ENCODE measurements around the gene CTNND2. TPM values are rescaled to one million over a fixed set of nuclear protein-coding genes. Genes with fewer than 3 reads are reported as not detected.
"Not testable (repeated sequence)": the region's sequence is repeated elsewhere in the genome, so short reads cannot be mapped to it uniquely, and the experiment has no call there.

The CTNND2 gene
- total and polyA plus RNA-seq, 4 donors = 36.5 to 183 (median 97.7) TPM

DNA sequence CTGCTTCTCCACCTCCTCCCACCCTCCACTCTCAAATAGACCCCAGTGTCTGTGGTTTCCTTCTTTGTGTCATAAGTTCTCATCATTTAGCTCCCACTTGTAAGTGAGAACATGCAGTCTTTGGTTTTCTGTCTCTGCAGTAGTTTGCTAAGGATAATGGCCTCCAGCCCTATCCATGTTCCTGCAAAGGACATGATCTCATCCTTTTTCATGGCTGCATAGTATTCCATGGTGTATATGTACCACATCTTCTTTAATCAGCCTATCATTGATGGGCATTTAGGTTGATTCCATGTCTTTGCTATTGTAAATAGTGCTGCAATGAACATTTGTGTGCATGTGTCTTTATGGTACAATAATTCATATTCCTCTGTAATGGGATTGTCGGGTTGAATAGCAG, 489.5 kb downstream of the CTNND2 start:
- no CpG with 5 or more reads among the region's 1 CpG for WGBS (ENCODE audit: insufficient coverage)
- not testable (repeated sequence) for H3K4me3 ChIP-seq (ENCODE audit: low read depth, low read length); H3K9me3 ChIP-seq (ENCODE audit: control insufficient read depth, insufficient read depth, low read length); H3K36me3 ChIP-seq (ENCODE audit: control insufficient read depth, insufficient read depth, low read length); H3K27me3 ChIP-seq (ENCODE audit: control insufficient read depth, insufficient read depth, low read length); H3K27ac ChIP-seq (ENCODE audit: low read depth, low read length); H3K4me1 ChIP-seq (ENCODE audit: control insufficient read depth, insufficient read depth, low read length); DNase-seq (ENCODE audit: low read depth in 4 of 6, low spot score in 6 of 6)

DNA sequence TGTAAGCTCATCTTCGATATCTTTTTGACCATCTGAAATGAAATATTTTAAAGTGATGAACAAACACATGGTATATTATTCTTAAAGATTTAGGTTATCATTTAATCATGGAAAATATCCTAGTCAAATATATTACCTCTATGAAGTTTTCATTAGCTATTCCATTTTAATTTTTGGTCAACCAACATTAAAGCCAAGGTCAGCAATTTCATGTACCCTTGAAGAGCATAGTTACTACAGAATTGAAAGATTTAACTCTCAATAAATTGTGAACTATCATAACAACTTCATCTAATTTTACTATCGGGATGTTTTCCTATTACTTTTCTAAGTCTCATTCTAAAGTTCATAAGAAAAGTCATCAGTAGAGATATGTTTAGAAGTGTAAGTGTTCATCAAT, 492.6 kb downstream of the CTNND2 start:
- WGBS (ENCODE audit: insufficient coverage) = no CpG with 5 or more reads among the region's 2 CpGs
- H3K4me3 ChIP-seq (ENCODE audit: low read depth, low read length) = no peak overlapping the region

DNA sequence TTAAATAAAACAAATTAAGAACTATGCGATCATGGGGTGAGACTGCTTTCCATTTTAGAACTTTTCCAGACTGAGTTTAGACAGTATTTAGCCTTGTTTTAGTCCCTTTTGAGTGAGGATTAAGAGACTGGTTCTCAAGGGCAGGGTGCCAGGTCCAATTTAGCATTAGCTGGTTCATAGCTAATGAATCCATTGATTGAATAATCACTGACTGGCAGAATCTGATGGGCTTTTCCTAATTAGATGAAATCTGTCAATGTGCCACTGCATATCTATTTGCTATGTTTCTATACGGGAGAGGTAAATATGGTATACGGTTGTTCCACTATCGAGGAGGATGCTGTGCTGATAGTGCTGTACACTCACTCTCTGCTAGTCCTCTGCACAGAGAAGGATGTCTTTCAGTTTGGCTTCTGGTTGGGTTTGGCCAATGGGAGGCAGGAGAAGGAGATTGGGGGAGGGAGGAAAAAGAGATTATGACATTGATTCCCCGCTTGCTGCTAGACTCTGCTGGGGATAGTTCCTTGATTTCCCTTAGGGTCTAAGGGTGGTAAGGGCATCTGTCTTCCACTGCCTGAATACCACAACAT, 496.6 kb downstream of the CTNND2 start:
- 63% methylated on average over 3 of the region's 5 CpGs for WGBS (ENCODE audit: insufficient coverage)
- DNase-seq (ENCODE audit: low read depth in 4 of 6, low spot score in 6 of 6) = peak in 3 of 6 donors; percentile 17 to 76 (median 52)
- Histone ChIP-seq H3K4me1 (ENCODE audit: control insufficient read depth, insufficient read depth, low read length) (no peaks in the 10 kb centered on the region), H3K9me3 (ENCODE audit: control insufficient read depth, insufficient read depth, low read length) (no peaks in the 10 kb centered on the region), H3K4me3 (ENCODE audit: low read depth, low read length) (no peak overlapping the region), H3K27ac (ENCODE audit: low read depth, low read length) (no peak overlapping the region), H3K27me3 (ENCODE audit: control insufficient read depth, insufficient read depth, low read length) (no peaks in the 10 kb centered on the region), H3K36me3 (ENCODE audit: control insufficient read depth, insufficient read depth, low read length) (peaks cover 2% of the 10 kb centered on the region)

More for the DNA sequence above, 492.6 kb downstream of the CTNND2 start:
- DNase-seq (ENCODE audit: low read depth in 4 of 6, low spot score in 6 of 6) = no peak
- Histone ChIP-seq H3K9me3 (ENCODE audit: control insufficient read depth, insufficient read depth, low read length) (no peaks in the 10 kb centered on the region), H3K27me3 (ENCODE audit: control insufficient read depth, insufficient read depth, low read length) (no peaks in the 10 kb centered on the region), H3K27ac (ENCODE audit: low read depth, low read length) (no peak overlapping the region), H3K36me3 (ENCODE audit: control insufficient read depth, insufficient read depth, low read length) (no peaks in the 10 kb centered on the region), H3K4me1 (ENCODE audit: control insufficient read depth, insufficient read depth, low read length) (no peaks in the 10 kb centered on the region)

DNA sequence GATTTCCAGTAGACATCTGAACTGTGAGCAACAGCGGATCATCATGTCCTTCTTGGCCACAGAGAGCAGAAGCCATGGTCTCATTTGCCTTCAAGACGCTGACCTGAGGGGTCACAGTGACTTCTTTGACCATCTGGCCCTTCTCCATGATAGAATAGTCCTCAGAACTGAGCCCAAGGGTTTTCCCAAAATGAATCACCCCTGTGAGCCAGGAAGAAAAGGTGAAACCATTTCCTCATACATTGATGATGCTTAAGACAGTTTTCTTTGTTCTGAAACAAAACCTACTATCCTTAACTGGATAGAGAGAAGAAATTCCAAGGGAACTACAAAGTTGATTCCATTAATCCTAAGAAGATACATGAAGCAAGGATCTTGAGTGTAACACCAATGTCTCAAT, 503.9 kb downstream of the CTNND2 start:
- Histone ChIP-seq H3K4me1 (ENCODE audit: control insufficient read depth, insufficient read depth, low read length) (peaks cover 8% of the 10 kb centered on the region), H3K27ac (ENCODE audit: low read depth, low read length) (no peak overlapping the region), H3K4me3 (ENCODE audit: low read depth, low read length) (no peak overlapping the region), H3K27me3 (ENCODE audit: control insufficient read depth, insufficient read depth, low read length) (no peaks in the 10 kb centered on the region), H3K9me3 (ENCODE audit: control insufficient read depth, insufficient read depth, low read length) (no peaks in the 10 kb centered on the region), H3K36me3 (ENCODE audit: control insufficient read depth, insufficient read depth, low read length) (peaks cover 2% of the 10 kb centered on the region)
- 82% methylated on average over 2 of the region's 2 CpGs for WGBS (ENCODE audit: insufficient coverage)
- no peak for DNase-seq (ENCODE audit: low read depth in 4 of 6, low spot score in 6 of 6)

DNA sequence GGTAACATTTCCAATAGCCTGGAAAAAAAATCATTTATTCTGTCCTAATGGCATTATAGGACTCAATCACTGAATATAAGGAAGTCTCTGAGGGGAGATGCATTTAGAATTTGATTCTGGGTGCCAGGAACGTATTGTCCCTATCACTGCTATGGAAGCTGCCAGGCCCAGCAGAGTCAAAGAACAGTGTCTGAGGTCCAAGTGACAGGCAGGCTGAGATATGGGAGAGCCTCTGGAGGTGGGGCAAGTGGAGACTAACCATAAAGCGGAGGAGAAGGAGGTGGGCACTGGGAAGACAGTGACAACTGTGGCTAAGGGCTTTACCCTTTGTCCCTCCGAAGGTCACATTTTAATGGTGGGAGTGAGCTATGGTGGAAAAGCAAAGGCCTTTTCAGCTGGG, 505.5 kb downstream of the CTNND2 start:
- Histone ChIP-seq H3K9me3 (ENCODE audit: control insufficient read depth, insufficient read depth, low read length) (peaks cover 2% of the 10 kb centered on the region), H3K36me3 (ENCODE audit: control insufficient read depth, insufficient read depth, low read length) (no peaks in the 10 kb centered on the region), H3K4me3 (ENCODE audit: low read depth, low read length) (no peak overlapping the region), H3K27me3 (ENCODE audit: control insufficient read depth, insufficient read depth, low read length) (no peaks in the 10 kb centered on the region), H3K4me1 (ENCODE audit: control insufficient read depth, insufficient read depth, low read length) (peaks cover 8% of the 10 kb centered on the region), H3K27ac (ENCODE audit: low read depth, low read length) (no peak overlapping the region)
- WGBS (ENCODE audit: insufficient coverage) = 78% methylated on average over 3 of the region's 3 CpGs
- peak in 1 of 6 donors; percentile 35 for DNase-seq (ENCODE audit: low read depth in 4 of 6, low spot score in 6 of 6)

DNA sequence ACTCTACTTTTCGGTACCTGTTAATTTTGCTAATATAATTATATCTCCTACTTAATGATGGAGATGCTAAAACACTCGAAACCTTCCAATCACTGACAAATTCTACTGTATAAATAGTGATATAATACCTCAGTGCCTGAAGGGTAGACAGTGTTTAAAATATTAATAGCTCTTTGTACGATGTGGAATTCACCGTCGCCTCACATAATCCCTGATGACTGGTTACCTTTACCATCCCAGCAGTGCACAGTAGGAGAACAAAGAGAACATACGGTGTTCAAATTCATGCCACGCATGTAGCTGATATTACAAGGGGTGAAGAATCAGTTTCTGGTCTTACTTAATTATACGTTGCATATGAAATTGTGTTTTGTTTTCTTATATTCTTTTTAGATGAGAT, 506.7 kb downstream of the CTNND2 start:
- H3K4me3 ChIP-seq (ENCODE audit: low read depth, low read length) = no peak overlapping the region
- H3K4me1 ChIP-seq (ENCODE audit: control insufficient read depth, insufficient read depth, low read length) = peaks cover 8% of the 10 kb centered on the region
- DNase-seq (ENCODE audit: low read depth in 4 of 6, low spot score in 6 of 6) = no peak
- no peak overlapping the region for H3K27ac ChIP-seq (ENCODE audit: low read depth, low read length)
- no CpG with 5 or more reads among the region's 8 CpGs for WGBS (ENCODE audit: insufficient coverage)
- no peaks in the 10 kb centered on the region for H3K36me3 ChIP-seq (ENCODE audit: control insufficient read depth, insufficient read depth, low read length)
- H3K27me3 ChIP-seq (ENCODE audit: control insufficient read depth, insufficient read depth, low read length) = no peaks in the 10 kb centered on the region
- H3K9me3 ChIP-seq (ENCODE audit: control insufficient read depth, insufficient read depth, low read length) = peaks cover 2% of the 10 kb centered on the region

DNA sequence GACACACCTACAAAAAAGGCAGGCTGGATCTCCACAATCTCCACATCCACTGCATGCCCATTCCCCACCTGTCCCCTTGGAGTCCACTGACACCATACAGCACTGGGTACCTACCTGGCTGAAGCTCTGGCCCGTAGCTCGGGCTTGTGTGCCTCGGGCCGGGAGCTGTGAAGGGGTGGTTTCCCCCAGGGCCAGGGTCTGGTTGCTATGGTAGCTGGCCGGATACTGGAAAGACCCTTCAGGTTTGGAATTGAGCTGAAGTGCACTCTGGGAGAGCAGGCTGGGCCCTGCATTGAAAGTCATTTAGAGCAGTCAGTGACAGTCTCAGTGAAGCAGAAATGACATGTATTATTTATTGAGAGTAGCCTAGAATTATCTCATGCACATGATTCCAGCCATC, 507.3 kb downstream of the CTNND2 start:
- Histone ChIP-seq H3K36me3 (ENCODE audit: control insufficient read depth, insufficient read depth, low read length) (no peaks in the 10 kb centered on the region), H3K27ac (ENCODE audit: low read depth, low read length) (no peak overlapping the region), H3K27me3 (ENCODE audit: control insufficient read depth, insufficient read depth, low read length) (no peaks in the 10 kb centered on the region), H3K4me1 (ENCODE audit: control insufficient read depth, insufficient read depth, low read length) (peaks cover 8% of the 10 kb centered on the region), H3K9me3 (ENCODE audit: control insufficient read depth, insufficient read depth, low read length) (peaks cover 2% of the 10 kb centered on the region), H3K4me3 (ENCODE audit: low read depth, low read length) (no peak overlapping the region)
- peak in 1 of 6 donors; percentile 45 for DNase-seq (ENCODE audit: low read depth in 4 of 6, low spot score in 6 of 6)
- 36% methylated on average over 5 of the region's 5 CpGs for WGBS (ENCODE audit: insufficient coverage)

DNA sequence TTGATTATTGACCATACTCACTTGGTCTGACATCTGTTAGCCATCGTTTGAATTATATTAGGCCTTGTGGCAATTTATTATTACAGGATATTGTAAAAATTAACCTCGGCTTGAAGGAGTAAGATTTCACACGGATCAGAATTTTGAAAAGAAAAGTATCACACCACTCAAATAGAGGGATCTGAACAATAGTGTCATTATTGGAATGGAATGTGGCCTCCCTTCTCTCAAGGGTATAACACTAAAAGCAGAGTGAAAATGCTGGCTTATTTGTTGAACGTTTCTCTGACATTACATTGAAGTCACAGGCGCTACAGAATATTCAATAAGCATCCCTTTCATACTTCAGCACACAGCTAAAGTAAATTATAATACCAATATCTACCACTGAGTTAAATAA, 509.3 kb downstream of the CTNND2 start:
- Histone ChIP-seq H3K9me3 (ENCODE audit: control insufficient read depth, insufficient read depth, low read length) (peaks cover 2% of the 10 kb centered on the region), H3K36me3 (ENCODE audit: control insufficient read depth, insufficient read depth, low read length) (no peaks in the 10 kb centered on the region), H3K27ac (ENCODE audit: low read depth, low read length) (no peak overlapping the region), H3K27me3 (ENCODE audit: control insufficient read depth, insufficient read depth, low read length) (no peaks in the 10 kb centered on the region), H3K4me3 (ENCODE audit: low read depth, low read length) (no peak overlapping the region), H3K4me1 (ENCODE audit: control insufficient read depth, insufficient read depth, low read length) (peaks cover 15% of the 10 kb centered on the region)
- WGBS (ENCODE audit: insufficient coverage) = no CpG with 5 or more reads among the region's 5 CpGs
- DNase-seq (ENCODE audit: low read depth in 4 of 6, low spot score in 6 of 6) = no peak

DNA sequence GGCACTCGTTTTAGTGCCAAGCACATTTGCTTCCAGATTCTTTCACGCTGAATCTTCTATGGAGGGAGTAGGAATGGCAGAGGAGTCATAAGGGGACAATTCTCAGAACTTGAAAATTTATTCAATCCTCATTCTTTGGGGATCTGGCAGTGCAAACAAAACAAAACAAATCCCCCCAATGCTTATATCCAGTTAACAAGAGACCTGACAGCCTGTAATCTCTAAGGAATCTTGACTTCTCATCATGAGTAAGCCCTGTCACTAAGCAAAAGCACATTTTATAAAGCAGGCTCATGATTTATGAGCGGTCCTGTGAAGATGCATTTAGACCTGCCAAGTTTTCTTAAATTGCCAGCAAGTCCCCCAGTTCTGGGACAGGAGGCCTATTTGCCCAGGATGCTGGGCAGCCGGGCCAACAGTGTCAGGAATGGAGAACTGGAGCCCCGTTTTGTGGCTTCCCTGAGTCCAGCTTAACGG, 513.9 kb downstream of the CTNND2 start:
- H3K27me3 ChIP-seq (ENCODE audit: control insufficient read depth, insufficient read depth, low read length) = no peaks in the 10 kb centered on the region
- DNase-seq (ENCODE audit: low read depth in 4 of 6, low spot score in 6 of 6) = peak in 2 of 6 donors; percentile 45 to 83
- peak overlapping the region; percentile 61 for H3K27ac ChIP-seq (ENCODE audit: low read depth, low read length)
- H3K4me3 ChIP-seq (ENCODE audit: low read depth, low read length) = no peak overlapping the region
- no peaks in the 10 kb centered on the region for H3K36me3 ChIP-seq (ENCODE audit: control insufficient read depth, insufficient read depth, low read length)
- WGBS (ENCODE audit: insufficient coverage) = 55% methylated on average over 4 of the region's 6 CpGs
- H3K9me3 ChIP-seq (ENCODE audit: control insufficient read depth, insufficient read depth, low read length) = peaks cover 2% of the 10 kb centered on the region
- peaks cover 15% of the 10 kb centered on the region for H3K4me1 ChIP-seq (ENCODE audit: control insufficient read depth, insufficient read depth, low read length)

DNA sequence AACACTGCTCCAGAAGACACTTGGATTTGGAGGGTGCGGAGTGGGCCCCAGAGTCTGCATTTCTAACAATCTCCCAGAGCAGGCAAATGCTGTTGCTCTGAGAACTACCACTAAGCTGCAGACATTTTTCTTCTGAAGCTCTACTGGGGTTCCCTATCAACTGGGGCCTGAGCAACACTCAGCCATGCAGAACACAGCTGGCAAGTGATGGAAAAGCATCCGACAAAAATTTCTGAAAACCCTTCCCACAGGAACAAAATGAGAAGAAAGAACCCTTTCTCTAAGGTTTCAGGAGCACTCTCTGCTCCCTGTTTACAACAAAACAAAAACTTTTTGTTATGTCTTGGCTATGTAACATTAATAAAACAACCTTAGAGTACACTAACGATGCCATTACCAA, 516.9 kb downstream of the CTNND2 start:
- 75% methylated on average over 2 of the region's 3 CpGs for WGBS (ENCODE audit: insufficient coverage)
- Histone ChIP-seq H3K27me3 (ENCODE audit: control insufficient read depth, insufficient read depth, low read length) (no peaks in the 10 kb centered on the region), H3K4me1 (ENCODE audit: control insufficient read depth, insufficient read depth, low read length) (peaks cover 25% of the 10 kb centered on the region), H3K9me3 (ENCODE audit: control insufficient read depth, insufficient read depth, low read length) (no peaks in the 10 kb centered on the region), H3K36me3 (ENCODE audit: control insufficient read depth, insufficient read depth, low read length) (peaks cover 6% of the 10 kb centered on the region), H3K27ac (ENCODE audit: low read depth, low read length) (peak overlapping the region; percentile 1), H3K4me3 (ENCODE audit: low read depth, low read length) (no peak overlapping the region)
- peak in 2 of 6 donors; percentile 15 to 65 for DNase-seq (ENCODE audit: low read depth in 4 of 6, low spot score in 6 of 6)
